HFFc6 (cell line): ENCODE data around the gene CDK14. TPM values are rescaled to one million over a fixed set of nuclear protein-coding genes. Genes with fewer than 3 reads are reported as not detected.

Experiments used
- DNase-seq: peaks from one replicate; pipeline ENCODE4 v3.0.0-alpha.2; 2018
- H3K27ac Mint-ChIP-seq: 2 replicates; pipeline ENCODE4 v1.8.0; 2020; ENCODE audit warnings: mild to moderate bottlenecking, mixed read lengths
- H3K27me3 Mint-ChIP-seq: 2 replicates; pipeline ENCODE4 v1.8.0; 2021; ENCODE audit warnings: mild to moderate bottlenecking, moderate library complexity, mixed read lengths; ENCODE audit not compliant: insufficient read depth
- H3K36me3 Mint-ChIP-seq: 2 replicates; pipeline ENCODE4 v1.8.0; 2021; ENCODE audit warnings: low read depth, mixed read lengths
- H3K4me1 Mint-ChIP-seq: 2 replicates; pipeline ENCODE4 v1.8.0; 2020; ENCODE audit warnings: low read depth, mixed read lengths
- H3K4me3 Mint-ChIP-seq: 2 replicates; pipeline ENCODE4 v1.8.0; 2020; ENCODE audit warnings: mild to moderate bottlenecking, moderate library complexity, mixed read lengths
- H3K9me3 Mint-ChIP-seq: 2 replicates; pipeline ENCODE4 v1.8.0; 2020; ENCODE audit warnings: mild to moderate bottlenecking, mixed read lengths
- CTCF ChIP-seq: fragments of 200-600 bp; sonication (generic); IDR thresholded peaks from 2 replicates; pipeline ENCODE4 v1.5.0; 2021; ENCODE audit warnings: antibody characterized with exemption, mild to moderate bottlenecking
- total RNA-seq, 6 experiments: library from RNA; stranded (reverse); fragmentation: NEBNext Ultra II Directional; extraction: Animal tissue kit (Norgen Biotek cat#: 25700); gene quantifications; 2 replicates in 1 of 6; 3 replicates in 5 of 6; pipeline ENCODE4 v1.2.3, GENCODE V29; 2021

The CDK14 gene
- total RNA-seq, 6 experiments from 2014 or later: 18.4 to 28.6 (median 27.2) TPM

DNA sequence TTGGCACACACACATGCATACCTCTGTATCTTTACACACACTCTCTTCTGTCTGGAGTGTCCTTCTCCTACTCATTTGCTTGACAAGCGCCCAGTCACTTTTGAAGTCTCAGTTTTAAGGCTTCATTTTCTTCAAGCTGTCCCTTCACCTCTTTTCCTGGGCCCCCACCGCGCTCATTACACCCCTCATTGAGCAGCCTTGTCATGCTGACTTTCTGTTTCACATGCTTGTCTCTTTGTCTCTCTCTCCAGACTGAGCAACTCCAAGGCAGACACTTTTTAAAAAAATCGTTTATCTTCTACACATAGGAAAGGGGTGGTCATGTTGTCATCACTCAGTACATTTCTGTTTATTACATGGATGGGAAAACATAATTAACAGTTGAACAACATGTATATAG is 442.9 kb downstream of the CDK14 start:
- peaks cover 2% of the 10 kb centered on the region for H3K27me3 Mint-ChIP-seq
- no peak overlapping the region for H3K4me3 Mint-ChIP-seq
- no peaks in the 10 kb centered on the region for H3K9me3 Mint-ChIP-seq
- no peak for DNase-seq
- no peak overlapping the region for H3K27ac Mint-ChIP-seq
- TF ChIP-seq CTCF: no peak
- peaks cover 8% of the 10 kb centered on the region for H3K36me3 Mint-ChIP-seq
- peaks cover 22% of the 10 kb centered on the region for H3K4me1 Mint-ChIP-seq

DNA sequence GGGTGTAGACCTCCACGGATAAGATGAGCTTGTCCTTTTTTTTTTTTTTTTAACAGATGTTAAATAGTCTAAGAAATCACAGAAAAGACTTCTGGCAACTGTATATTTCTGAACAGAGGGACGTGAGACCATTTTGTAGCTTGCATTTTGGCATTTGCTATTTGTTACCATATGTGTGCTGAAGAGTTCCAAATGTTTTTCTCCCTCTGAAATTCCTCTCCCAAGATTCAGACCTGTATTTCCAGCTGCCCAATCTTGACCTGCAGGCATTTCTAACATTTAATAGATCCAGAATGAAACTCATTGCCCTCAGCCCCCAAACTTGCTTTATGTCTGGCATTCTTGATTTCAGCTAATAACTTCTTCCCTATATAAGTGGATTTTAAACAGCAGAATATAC is 445.0 kb downstream of the CDK14 start:
- no peak for DNase-seq
- H3K4me3 Mint-ChIP-seq: no peak overlapping the region
- peaks cover 2% of the 10 kb centered on the region for H3K27me3 Mint-ChIP-seq
- no peak for TF ChIP-seq CTCF
- no peaks in the 10 kb centered on the region for H3K9me3 Mint-ChIP-seq
- H3K27ac Mint-ChIP-seq: no peak overlapping the region
- peaks cover 9% of the 10 kb centered on the region for H3K4me1 Mint-ChIP-seq
- H3K36me3 Mint-ChIP-seq: peaks cover 8% of the 10 kb centered on the region

- Mint-ChIP-seq H3K9me3 (no peaks in the 10 kb centered on the region), H3K4me1 (peaks cover 17% of the 10 kb centered on the region), H3K27me3 (peaks cover 2% of the 10 kb centered on the region), H3K4me3 (no peak overlapping the region), H3K27ac (no peak overlapping the region), H3K36me3 (peaks cover 8% of the 10 kb centered on the region)
- TF ChIP-seq CTCF: no peak
- no peak for DNase-seq
Observed at GRCh38 chr7:91041901-91042484, 445.9 kb downstream of the CDK14 start.

GRCh38 chr7:91043186-91043585 is 447.1 kb downstream of the CDK14 start:
- H3K9me3 Mint-ChIP-seq: no peaks in the 10 kb centered on the region
- no peak overlapping the region for H3K27ac Mint-ChIP-seq
- peaks cover 2% of the 10 kb centered on the region for H3K27me3 Mint-ChIP-seq
- peaks cover 24% of the 10 kb centered on the region for H3K4me1 Mint-ChIP-seq
- no peak for TF ChIP-seq CTCF
- DNase-seq: no peak
- H3K36me3 Mint-ChIP-seq: peaks cover 8% of the 10 kb centered on the region
- H3K4me3 Mint-ChIP-seq: no peak overlapping the region

DNA sequence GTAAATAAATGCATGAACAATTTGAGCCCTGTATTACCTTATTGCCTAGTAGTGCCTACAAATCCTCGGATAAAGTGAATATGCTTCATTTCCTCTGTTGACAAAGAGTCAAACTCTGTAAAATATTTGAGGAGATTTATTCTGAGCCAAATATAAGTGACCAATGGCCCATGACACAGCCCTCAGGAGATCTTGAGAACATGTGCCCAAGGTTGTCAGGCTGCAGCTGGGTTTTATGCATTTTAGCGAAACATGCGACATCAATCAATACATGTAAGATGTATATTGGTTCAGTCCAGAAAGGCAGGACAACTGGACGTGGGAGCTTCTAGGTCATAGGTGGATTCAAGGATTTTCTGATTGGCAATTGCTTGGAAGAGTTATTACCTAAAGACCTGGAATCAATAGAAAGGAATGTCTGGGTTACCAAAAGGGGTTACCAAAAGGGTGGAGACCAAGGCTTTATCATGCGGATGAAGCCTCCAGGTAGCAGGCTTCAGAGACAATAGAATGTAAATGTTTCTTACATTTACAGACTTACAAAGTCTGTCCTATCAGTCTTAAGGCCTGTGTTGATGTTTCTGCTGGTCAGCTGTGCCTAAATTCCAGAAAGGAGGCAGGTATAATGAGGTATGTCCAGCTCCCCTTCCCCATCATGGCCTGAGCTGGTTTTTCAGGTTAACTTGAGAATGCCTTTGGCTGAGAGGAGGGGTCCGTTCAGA is 448.0 kb downstream of the CDK14 start:
- Mint-ChIP-seq H3K4me1 (peaks cover 24% of the 10 kb centered on the region), H3K4me3 (no peak overlapping the region), H3K27ac (no peak overlapping the region), H3K36me3 (peaks cover 2% of the 10 kb centered on the region), H3K27me3 (peaks cover 2% of the 10 kb centered on the region), H3K9me3 (no peaks in the 10 kb centered on the region)
- DNase-seq: no peak
- no peak for TF ChIP-seq CTCF
